Activated naive CD4-positive, alpha-beta T cell treated with anti-CD3 and anti-CD28 coated beads, Interleukin-2, amount 50 U/mL, for 72 hours (primary cell): ENCODE data around the gene CD248. TPM values are rescaled to one million over a fixed set of nuclear protein-coding genes. Genes with fewer than 3 reads are reported as not detected.
A peak's percentile ranks its signal among the peaks of the same experiment; 100 is the strongest.

ENCODE experiments used
- ATAC-seq, 2 donors: fragments of 150-1000 bp; cut with Tn5 transposase; 2 replicates each; pipeline ENCODE4 v1.10.0; 2021; ENCODE audit warnings: mild to moderate bottlenecking in 2 of 2, moderate library complexity in 2 of 2
- DNase-seq, 2 donors: peaks; one replicate each; pipeline ENCODE4 v3.0.0; 2021 to 2022; ENCODE audit warnings: low spot score in 2 of 2
- H3K27ac Mint-ChIP-seq, 2 donors: one replicate each; pipeline ENCODE4 v1.8.0; 2022; ENCODE audit warnings: mild to moderate bottlenecking in 2 of 2, mixed read lengths in 2 of 2
- H3K36me3 Mint-ChIP-seq, 2 donors: one replicate each; pipeline ENCODE4 v1.8.0; 2022; ENCODE audit warnings: mixed read lengths in 2 of 2
- H3K9me3 Mint-ChIP-seq, 2 donors: one replicate each; pipeline ENCODE4 v1.8.0; 2022; ENCODE audit warnings: mixed read lengths in 2 of 2
- total RNA-seq, 2 donors: library from RNA; stranded (reverse); gene quantifications; one replicate each; pipeline ENCODE4 v1.2.3, GENCODE V29; 2022

The CD248 gene
- total RNA-seq, 2 donors from 2014 or later = 0.31 to 0.36 TPM

DNA sequence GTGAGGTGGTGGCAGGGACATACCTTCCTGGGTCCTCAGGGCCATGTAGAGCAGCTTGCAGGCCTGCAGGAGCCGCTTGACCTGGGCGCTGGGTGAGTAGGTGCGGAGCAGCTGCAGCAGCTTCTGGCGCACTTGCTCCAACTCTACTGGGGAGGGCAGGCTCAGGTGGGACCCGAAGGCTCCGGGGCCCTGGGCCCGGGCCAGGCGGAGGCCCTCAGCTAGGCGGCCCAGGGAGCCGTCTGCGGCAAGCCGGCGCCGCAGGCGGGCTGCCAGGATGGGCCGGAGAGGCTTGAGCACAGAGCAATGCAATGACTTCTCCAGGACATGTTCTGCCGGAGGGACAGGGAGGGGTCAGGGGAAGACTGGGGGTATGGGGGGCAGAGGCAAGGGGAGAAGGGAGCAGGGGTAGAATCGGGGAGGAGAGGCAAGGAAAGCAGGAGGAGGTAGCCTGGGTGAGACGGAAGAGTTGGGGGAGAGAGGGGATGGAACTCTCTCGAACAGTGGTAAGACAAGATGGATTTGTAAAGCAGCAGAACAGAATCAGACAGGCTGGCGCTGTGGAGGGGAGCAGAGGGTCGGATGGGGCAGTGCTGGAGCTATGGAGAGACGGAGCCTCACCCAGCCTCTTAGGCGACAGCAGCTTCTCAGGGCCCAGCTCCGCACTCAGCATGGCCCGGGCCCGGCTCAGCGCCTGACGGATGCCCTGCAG, 17.2 kb upstream of the CD248 start:
- no peak overlapping the region for H3K27ac Mint-ChIP-seq
- no peak for DNase-seq
- H3K9me3 Mint-ChIP-seq = no peaks in the 10 kb centered on the region
- H3K36me3 Mint-ChIP-seq = no peaks in the 10 kb centered on the region
- no peak for ATAC-seq

DNA sequence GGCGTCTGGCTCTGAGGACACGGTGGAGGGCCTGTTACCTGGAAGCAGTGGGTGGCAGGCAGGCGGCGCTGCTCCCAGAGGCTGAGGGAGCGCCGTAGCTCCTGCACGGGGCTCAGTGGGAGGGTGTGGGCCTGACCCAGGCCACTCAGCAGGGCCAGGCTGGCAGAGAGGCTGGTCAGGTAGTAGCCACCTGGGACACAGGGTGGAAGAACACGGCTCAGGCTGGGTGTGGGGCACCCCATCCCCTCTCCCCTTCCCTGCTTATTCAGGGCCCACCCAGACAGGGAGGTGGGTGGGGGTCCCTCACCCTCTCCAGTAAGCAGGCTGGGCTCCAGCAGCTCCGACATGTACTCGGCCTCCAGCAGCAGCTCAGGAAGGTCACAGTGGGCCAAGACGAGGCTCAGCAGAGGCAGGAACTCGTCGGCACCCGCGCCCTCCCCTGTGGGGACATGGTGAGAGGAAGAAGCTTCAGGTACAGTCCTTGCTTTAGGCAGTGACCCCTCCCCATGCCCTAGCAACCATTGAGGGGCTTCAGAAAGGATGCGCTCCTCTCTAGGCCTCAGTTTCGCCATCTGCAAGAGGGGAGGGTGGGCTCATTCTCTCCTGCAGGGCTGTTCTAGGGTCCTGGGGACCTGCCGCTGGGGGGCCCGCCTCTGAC, 16.5 kb upstream of the CD248 start:
- no peaks in the 10 kb centered on the region for H3K9me3 Mint-ChIP-seq
- H3K27ac Mint-ChIP-seq = no peak overlapping the region
- H3K36me3 Mint-ChIP-seq = no peaks in the 10 kb centered on the region
- ATAC-seq (no peak), DNase-seq (no peak)

GRCh38 chr11:66332371-66333219, 15.8 kb upstream of the CD248 start:
- no peaks in the 10 kb centered on the region for H3K36me3 Mint-ChIP-seq
- no peak overlapping the region for H3K27ac Mint-ChIP-seq
- H3K9me3 Mint-ChIP-seq = no peaks in the 10 kb centered on the region
- ATAC-seq (no peak), DNase-seq (no peak)

DNA sequence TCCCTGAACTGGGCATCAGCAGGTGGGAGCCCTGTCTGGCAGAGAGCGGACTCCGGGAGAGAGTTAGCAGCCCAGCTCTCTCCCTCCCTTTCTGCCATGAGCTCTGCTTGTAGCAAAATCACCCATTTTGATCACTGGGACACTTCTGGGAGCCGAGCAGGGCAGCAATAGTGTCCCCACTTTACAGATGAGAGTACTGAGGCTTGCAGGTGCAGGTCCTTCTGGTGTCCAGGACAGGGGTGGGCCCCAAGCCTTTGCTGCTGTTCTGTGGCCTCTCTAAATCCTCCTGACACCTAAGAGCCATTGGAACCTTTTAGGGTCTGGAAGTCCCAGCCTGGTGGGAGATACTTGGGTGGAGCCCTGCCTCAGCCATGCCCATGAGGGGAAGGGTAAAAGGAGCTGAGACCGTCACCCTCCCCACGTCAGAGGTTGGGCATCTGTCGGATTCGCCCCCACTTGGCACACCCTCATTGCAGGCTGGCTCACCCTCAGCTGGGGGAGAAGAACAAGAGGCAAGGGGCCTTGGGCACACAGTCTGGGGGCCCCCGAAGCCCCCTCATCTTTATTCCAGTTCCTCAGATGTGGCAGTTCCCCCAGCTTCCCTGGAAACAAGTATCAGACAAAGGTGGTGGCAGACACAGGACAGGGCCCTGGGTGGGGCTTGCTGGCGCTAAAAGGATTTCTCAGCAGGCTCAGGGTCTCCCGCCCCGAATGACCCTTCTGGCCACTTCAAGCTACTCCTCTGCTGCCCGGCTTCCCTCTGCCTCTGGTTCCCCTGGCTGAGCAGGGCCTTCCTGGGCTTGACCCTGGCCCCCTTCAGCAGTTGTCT, 14.9 kb upstream of the CD248 start:
- no peaks in the 10 kb centered on the region for H3K36me3 Mint-ChIP-seq
- H3K9me3 Mint-ChIP-seq = no peaks in the 10 kb centered on the region
- H3K27ac Mint-ChIP-seq = no peak overlapping the region
- ATAC-seq = no peak
- DNase-seq = no peak

DNA sequence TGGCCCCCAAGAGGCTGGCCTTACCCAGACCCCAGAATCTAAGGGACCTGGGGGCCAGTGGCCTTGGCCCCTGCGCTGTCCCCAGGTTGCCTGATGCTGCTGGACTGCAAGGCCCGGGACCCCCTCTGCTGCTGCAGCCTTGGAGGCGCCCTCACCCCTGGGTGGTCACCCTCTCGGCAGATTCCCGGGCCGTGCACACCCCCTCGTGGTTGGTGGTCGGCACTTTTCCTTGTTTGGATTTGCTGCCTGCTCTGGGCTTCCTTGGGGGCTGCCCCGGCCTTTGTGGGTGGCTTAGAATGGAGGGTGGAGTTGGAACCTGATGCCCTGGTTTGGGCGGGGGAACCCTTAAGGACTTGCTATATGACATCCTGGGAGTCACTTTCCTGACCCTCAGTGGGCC, 14.1 kb upstream of the CD248 start:
- DNase-seq (no peak), ATAC-seq (no peak)
- no peak overlapping the region for H3K27ac Mint-ChIP-seq
- no peaks in the 10 kb centered on the region for H3K9me3 Mint-ChIP-seq
- H3K36me3 Mint-ChIP-seq = no peaks in the 10 kb centered on the region

- no peak for DNase-seq
- H3K9me3 Mint-ChIP-seq = no peaks in the 10 kb centered on the region
- ATAC-seq = no peak
- peak overlapping the region in 1 of 2 donors; percentile 50 for H3K27ac Mint-ChIP-seq
- no peaks in the 10 kb centered on the region for H3K36me3 Mint-ChIP-seq
Observed at GRCh38 chr11:66329165-66329673, 12.4 kb upstream of the CD248 start.

DNA sequence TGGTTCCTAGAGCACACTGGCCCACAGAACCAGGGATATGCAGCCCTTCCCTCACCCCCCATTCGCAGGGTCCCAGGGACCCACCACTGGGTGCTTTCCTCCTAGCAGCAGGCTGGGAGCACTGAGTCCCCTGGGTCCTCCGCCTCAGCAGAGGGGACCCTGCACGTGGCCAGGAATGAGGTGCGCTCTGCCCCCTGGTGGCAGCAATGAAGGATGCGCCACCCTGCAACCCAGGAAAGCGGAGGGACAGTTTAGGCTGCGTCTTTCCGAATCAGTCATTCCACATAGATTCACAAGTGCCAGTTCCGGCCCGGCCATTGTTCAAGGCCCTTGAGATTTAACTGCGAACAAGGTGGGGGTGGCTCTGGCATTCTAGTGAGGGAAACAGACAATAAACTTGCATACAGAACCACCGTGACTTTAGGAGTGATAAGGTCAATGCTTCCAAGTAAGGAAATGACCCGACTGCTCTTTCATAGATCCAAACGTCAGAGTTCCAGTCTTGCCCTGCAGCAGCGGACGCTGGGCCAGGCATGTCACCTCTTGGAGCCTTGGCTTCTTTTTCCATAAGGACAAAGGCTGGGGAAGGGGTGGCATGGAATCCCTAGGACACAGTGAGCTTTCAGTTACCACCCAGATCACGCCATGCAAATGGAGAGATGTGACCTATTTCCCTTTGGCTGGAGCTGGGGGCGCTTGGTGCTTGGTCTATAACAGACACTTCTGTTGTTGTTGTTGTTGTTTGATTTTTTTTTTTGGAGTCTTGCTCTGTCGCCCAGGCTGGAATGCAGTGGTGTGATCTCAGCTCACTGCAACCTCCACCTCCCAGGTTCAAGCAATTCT, 11.7 kb upstream of the CD248 start:
- H3K9me3 Mint-ChIP-seq = no peaks in the 10 kb centered on the region
- peak overlapping the region in 1 of 2 donors; percentile 50 for H3K27ac Mint-ChIP-seq
- ATAC-seq (peak; percentile 87 to 89), DNase-seq (peak; percentile 85 to 89)
- no peaks in the 10 kb centered on the region for H3K36me3 Mint-ChIP-seq

DNA sequence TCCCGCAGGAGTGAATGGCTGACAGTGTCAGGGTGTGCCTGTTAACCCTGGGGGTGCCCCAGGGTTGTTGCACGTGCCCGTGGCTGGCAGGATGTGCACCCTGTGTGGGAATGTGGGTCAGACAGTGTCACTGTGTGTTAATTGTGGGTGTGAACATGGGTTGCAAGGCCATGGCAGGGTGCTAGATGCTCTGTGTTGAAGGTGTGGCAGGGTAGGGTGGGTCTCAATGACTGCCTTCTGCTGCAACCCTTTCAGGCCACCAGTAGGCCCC, 11.1 kb upstream of the CD248 start:
- Mint-ChIP-seq H3K9me3 (no peaks in the 10 kb centered on the region), H3K27ac (peak overlapping the region in 1 of 2 donors; percentile 50), H3K36me3 (no peaks in the 10 kb centered on the region)
- no peak for DNase-seq
- ATAC-seq = peak; percentile 32 to 51

DNA sequence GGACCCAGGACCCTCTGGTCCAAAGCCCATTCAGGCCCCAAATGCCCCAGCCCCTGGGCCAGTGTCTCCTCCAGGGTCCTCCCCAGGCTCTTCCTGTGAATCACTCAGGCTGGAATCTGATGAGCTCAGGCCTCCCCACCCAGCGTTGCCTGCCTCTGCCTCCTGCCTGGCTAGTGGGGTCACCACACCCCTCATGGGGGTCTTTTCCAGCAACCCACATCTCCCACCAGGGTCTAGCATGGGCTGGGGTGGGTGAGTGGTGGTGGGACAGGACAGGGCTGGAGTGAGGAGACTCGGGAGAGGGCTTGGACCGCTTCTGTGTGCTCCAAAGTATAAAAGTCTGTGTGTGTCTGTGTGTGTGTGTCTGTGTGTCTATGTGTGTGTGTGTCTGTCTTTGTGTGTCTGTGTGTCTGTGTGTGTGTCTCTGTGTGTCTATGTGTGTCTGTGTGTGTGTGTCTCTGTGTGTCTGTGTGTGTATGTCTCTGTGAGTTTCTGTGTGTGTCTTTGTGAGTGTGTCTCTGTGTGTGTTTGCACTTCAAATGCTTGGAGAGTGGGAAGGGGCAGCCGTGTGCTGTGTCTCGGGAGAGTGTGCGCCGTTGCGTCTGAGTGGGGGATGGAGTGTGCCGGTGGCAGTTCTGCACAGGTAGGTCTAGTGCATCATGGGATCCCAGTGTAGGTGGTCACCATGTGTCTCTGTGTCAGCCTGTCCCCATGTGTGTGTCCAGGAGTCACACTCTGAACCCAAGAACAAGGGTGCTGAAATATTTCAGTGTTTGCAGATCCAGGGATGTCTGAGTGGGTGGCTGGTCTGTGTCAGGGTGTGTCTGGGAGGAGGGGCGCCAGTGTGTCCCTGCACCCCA, 10.6 kb upstream of the CD248 start:
- Mint-ChIP-seq H3K9me3 (no peaks in the 10 kb centered on the region), H3K36me3 (no peaks in the 10 kb centered on the region), H3K27ac (peak overlapping the region; percentile 0 to 50)
- DNase-seq = no peak
- no peak for ATAC-seq

DNA sequence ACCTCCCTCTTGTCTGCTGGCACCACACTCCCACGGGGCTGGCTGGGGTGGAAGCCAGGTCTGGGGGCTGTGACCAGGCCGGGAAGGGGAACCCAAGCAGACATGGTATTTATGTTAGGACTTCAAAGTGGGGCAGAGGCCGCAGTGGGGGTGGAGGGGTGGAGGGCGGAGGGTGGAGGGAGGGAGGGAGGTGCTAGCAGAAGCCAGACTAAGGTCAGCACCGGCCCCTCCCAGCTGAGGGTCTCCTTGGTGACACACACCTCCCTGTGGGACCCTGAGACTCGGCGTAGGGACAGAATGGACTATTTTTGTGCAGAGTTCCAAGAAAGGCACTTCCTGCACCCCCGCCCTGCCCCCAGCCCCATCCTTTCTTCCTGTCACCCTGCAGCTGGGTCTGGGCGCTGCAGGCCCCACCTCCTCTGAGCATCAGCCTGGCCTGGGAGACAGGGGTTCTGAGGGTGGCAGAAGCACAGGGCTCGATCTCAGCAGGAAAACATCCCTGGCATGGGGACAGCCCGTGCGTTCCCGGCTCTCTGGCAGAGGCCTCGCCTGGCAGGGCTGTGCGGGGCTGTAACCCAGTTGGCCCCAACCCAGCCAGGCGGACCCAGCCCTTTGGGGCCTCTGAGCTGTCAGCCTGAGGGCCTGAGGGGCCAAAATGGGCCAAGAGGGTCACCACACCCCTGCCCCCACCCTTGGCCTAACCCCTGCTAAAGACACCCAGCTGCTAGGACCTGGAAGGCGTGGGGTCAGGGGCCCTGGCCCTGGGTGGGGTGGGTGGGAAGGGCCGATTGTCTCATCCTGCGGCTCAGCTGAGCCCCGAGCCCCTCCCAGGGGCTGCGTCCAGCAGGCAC, 9.6 kb upstream of the CD248 start:
- no peaks in the 10 kb centered on the region for H3K36me3 Mint-ChIP-seq
- H3K27ac Mint-ChIP-seq = peak overlapping the region in 1 of 2 donors; percentile 50
- peak in 1 of 2 donors; percentile 32 for DNase-seq
- H3K9me3 Mint-ChIP-seq = no peaks in the 10 kb centered on the region
- peak; percentile 18 to 21 for ATAC-seq

DNA sequence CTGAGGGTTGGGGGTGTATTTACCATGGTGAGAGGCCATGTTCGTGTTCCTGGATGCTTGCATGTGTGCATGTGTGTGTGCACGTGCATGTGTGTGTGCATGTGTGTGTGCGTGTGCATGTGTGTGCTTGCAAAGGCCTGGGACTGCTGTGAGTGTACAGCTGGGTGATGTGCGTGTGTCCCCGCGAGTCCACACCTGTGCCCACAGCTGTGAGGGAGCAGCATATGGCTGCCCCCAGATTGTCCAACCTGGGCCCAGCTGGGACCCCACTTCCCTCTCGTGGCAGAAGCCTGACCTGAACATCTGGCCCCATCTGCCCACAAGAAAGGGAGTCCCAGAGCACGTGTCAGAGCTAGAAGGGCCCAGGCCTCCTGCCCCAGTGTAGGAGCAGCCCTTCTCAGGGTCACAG, 8.4 kb upstream of the CD248 start:
- ATAC-seq (no peak), DNase-seq (no peak)
- Mint-ChIP-seq H3K27ac (peak overlapping the region in 1 of 2 donors; percentile 50), H3K36me3 (peaks cover 0 to under 1% of the 10 kb centered on the region in 2 donors), H3K9me3 (no peaks in the 10 kb centered on the region)

DNA sequence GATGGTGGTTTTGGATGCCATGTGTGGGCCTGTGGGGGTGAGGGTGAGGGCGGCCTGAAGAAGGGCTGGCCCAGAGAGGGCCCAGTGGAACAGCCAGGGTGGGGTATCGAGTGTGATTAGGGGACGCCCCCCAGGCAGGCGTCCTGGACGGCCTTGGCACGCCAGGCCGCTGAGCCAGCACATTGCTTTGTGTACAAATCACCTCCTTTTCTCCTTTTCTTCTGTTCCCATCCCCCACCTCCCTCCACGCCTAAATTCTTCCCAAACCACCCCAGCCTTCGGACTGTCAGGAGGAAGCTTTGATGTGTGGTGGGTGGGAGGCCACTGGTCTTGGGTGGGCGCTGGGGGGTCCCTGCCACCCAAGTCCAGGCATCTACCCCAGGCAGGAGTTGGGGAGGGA, 7.8 kb upstream of the CD248 start:
- DNase-seq = no peak
- Mint-ChIP-seq H3K27ac (peak overlapping the region in 1 of 2 donors; percentile 29), H3K36me3 (peaks cover 0 to 7% of the 10 kb centered on the region in 2 donors), H3K9me3 (no peaks in the 10 kb centered on the region)
- no peak for ATAC-seq

GRCh38 chr11:66323684-66324083, 6.8 kb upstream of the CD248 start:
- no peak for ATAC-seq
- Mint-ChIP-seq H3K27ac (no peak overlapping the region), H3K9me3 (peaks cover 0 to 9% of the 10 kb centered on the region in 2 donors)

DNA sequence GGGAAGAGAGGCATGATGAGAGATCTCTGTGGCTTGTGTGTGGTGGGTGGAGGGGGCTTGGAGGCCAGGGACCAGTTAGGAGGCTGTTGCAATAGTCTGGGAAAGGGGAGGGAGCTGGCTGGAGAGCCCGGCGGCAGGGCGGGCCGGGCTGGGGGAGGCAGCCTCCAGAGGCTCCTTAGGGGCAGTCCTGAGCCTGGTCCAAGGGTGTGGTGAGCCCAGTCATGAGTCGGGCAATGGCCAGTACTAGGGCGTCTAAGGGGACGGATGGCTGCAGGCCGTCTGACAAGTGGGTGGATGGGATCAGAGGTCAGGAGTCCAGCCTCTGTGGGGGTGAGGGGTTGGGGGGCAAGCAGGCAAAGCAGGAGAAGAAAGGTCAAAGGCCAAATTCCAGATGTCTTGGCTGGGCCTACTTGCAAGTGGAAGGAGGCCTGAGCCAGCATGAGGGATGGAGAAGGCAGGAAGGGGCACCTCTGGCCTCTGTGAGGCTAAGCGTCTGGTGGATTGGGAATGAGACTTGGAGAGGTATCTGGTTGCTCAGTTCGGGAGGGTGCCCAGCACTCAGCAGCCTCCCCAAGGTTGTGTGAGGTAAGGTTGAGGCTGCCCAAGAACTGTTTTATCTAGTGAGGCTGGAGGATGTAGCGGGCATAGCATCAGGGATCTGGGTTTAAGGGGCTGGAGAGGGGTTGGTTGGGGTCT, 6.0 kb upstream of the CD248 start:
- no peak overlapping the region for H3K27ac Mint-ChIP-seq

More at GRCh38 chr11:66323684-66324083, 6.8 kb upstream of the CD248 start:
- no peak for DNase-seq
- H3K36me3 Mint-ChIP-seq = peaks cover 0 to 16% of the 10 kb centered on the region in 2 donors

More for the DNA sequence above, 6.0 kb upstream of the CD248 start:
- Mint-ChIP-seq H3K9me3 (peaks cover 0 to 10% of the 10 kb centered on the region in 2 donors), H3K36me3 (peaks cover 0 to 19% of the 10 kb centered on the region in 2 donors)
- ATAC-seq (no peak), DNase-seq (no peak)
